HFF-Myc (cell line): ENCODE results near the gene RBBP7.

Source experiments
- DNase-seq: peaks from one replicate; pipeline ENCODE4 v3.0.0-alpha.2; 2011; ENCODE audit warnings: low read depth; ENCODE audit errors: extremely low read depth
- H3K4me3 ChIP-seq: replicated peaks from 2 replicates; pipeline ENCODE4 v1.5.1; 2011; ENCODE audit warnings: low read depth, mild to moderate bottlenecking, control low read depth, low read length
- TF ChIP-seq, protein P1 (sequence below): IDR thresholded peaks from 2 replicates; pipeline ENCODE4 v1.5.1; 2012; ENCODE audit warnings: mild to moderate bottlenecking, low read depth, low read length, control low read depth; ENCODE audit errors: missing control alignments

Gene RBBP7

DNA sequence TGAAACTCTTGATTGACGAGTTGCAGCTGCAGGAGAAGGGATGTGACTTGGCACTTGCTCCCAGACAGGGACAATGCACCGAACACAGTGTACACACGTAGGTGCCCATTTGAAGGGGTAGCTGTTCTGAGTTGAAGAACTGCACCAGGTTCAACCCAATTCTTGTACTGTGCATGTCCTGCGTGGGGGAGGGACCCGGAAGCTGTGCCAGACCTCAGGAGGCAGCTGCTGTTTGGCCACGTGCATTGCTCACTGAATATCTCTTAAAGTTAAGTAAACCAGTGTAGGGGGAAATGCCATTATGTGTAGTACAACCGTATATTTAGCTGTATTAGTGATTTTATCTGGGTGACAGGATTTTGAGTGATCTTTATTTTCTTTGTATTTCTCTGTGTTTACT, 12.0 kb upstream of the RBBP7 start:
- TF ChIP-seq, protein P1, sequence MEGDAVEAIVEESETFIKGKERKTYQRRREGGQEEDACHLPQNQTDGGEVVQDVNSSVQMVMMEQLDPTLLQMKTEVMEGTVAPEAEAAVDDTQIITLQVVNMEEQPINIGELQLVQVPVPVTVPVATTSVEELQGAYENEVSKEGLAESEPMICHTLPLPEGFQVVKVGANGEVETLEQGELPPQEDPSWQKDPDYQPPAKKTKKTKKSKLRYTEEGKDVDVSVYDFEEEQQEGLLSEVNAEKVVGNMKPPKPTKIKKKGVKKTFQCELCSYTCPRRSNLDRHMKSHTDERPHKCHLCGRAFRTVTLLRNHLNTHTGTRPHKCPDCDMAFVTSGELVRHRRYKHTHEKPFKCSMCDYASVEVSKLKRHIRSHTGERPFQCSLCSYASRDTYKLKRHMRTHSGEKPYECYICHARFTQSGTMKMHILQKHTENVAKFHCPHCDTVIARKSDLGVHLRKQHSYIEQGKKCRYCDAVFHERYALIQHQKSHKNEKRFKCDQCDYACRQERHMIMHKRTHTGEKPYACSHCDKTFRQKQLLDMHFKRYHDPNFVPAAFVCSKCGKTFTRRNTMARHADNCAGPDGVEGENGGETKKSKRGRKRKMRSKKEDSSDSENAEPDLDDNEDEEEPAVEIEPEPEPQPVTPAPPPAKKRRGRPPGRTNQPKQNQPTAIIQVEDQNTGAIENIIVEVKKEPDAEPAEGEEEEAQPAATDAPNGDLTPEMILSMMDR: no peak
- peak overlapping the region; percentile 42 for H3K4me3 ChIP-seq
- no peak for DNase-seq

GRCh38 chrX:16876696-16877095, 6.5 kb upstream of the RBBP7 start:
- no peak for DNase-seq
- TF ChIP-seq, protein P1: no peak
- no peak overlapping the region for H3K4me3 ChIP-seq

DNA sequence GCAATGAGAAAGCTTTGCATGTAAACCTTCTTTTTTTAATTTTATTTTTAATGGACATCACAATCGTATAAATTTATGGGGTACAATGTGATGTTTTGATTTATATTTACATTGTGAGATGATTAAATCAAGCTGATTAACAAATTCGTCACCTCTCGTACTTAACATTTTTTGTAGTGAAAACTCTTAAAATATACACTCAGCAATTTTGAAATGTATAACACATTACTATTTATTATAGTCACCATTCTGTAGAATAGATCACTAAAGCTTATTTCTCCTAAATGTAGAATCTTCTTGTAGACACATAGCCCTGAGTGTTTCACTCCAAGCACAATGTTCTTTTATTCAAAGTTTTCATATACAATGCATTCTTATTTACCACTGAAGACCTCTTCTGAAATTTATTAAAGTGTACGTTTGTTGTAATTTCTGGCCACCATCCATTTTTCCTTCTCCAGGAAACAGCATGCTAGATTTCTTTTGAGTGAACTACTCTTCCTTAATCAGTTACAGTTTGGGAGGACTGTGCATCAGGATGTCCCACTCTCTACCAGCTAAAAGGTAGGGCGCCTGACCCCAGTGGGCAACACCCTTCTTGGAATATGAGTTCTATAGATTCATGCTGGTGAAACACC, 4.4 kb upstream of the RBBP7 start:
- no peak for DNase-seq
- no peak overlapping the region for H3K4me3 ChIP-seq
- TF ChIP-seq, protein P1: no peak

DNA sequence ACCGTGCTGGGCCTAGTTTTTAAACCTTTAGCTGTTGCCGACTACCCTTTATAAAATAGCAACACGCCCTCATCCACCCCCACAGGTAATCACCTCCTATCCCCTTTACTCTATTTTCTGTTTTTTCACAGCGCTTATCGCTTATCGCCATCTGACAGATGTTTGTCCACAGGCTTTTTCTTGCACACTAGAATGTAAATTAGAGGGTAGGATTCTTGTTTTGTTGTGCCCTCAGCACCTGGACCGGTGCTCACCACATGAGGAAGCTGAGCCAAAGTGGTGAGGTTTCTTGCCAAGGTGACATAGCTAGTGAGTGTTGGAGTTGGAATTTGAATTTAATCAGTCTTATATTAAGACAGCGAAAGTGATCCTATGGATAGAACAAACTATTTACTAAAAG, 2.9 kb upstream of the RBBP7 start:
- DNase-seq: no peak
- no peak overlapping the region for H3K4me3 ChIP-seq
- TF ChIP-seq, protein P1: no peak

DNA sequence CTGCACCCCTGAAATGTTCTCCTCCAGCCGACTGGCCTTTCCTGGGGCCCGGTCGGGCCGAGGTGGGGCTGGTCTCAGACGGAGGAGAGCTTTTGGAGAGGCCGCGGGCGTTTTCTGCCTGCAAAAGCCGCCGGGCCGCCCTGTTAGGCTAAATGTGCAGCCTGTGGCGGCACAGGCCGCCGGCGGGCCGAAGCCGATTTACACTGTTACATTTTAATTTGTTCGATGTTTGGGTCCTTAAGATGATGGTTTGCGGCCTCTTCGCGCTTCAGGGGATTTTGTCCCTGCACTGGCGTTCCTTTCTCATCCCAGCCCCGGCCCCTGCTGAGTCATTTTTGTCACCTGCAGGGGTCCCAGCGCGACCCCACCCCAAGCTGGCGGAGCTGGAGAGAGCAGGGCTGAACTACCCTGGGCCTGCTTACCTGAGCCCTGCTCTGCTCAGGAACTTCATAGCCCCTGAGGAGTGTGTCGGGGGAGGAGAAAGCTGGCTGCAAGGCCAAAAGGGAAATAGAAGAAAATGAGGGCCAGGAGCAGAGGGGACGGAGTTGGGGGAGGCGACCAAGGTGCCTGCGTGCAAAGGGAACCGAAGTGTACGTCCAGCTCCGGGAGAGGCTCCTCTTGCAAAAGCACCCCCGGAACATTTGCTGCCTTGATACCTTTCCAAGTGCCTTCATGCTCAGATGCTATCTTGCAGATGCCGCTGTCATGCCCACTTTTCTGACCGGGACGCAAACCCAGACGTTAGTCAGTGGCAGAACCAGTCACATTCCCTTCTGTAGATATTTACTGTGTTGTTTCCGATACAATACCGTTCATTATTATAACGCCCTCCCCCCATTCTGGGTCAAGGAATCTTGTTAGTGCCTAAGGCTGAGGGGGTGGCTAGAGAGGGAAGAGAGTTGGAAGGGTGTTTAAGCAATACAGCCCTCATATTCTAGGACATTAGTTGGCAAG, 977 bp upstream of the RBBP7 start:
- TF ChIP-seq, protein P1: no peak
- peak overlapping the region; percentile 42 for H3K4me3 ChIP-seq
- DNase-seq: no peak

GRCh38 chrX:16869393-16870094, 618 bp downstream of the RBBP7 start:
- H3K4me3 ChIP-seq: peak overlapping the region; percentile 64
- no peak for DNase-seq
- TF ChIP-seq, protein P1: no peak
